Thymus (tissue), 11 donors: Measurements from ENCODE around the gene FILIP1. TPM values are rescaled to one million over a fixed set of nuclear protein-coding genes. Genes with fewer than 3 reads are reported as not detected.

Experiments
- DNase-seq, 9 donors: peaks; one replicate each; pipeline ENCODE4 v3.0.0-alpha.2; 2013; ENCODE audit warnings: low spot score in 9 of 9, low read depth in 6 of 9, missing footprints in 1 of 9
- H3K27ac ChIP-seq, 2 donors: one replicate each; pipeline ENCODE4 v1.5.1; 2013; ENCODE audit warnings: control low read depth in 1 of 2, low read depth in 1 of 2, low read length in 1 of 2, mild to moderate bottlenecking in 1 of 2, moderate library complexity in 1 of 2
- H3K27me3 ChIP-seq, 2 donors: one replicate each; pipeline ENCODE4 v1.5.1; 2013; ENCODE audit warnings: low read length in 1 of 2; ENCODE audit not compliant: control insufficient read depth in 2 of 2, insufficient read depth in 1 of 2
- H3K36me3 ChIP-seq, 2 donors: one replicate each; pipeline ENCODE4 v1.5.1; 2013; ENCODE audit warnings: low read length in 1 of 2, mild to moderate bottlenecking in 1 of 2, moderate library complexity in 1 of 2; ENCODE audit not compliant: control insufficient read depth in 2 of 2, insufficient read depth in 2 of 2
- H3K4me1 ChIP-seq, 2 donors: one replicate each; pipeline ENCODE4 v1.5.1; 2013; ENCODE audit warnings: low read length in 2 of 2; ENCODE audit not compliant: control insufficient read depth in 2 of 2, insufficient read depth in 2 of 2
- H3K4me3 ChIP-seq, 2 donors: one replicate each; pipeline ENCODE4 v1.5.1; 2013; ENCODE audit warnings: low read length in 2 of 2, control low read depth in 1 of 2, mild to moderate bottlenecking in 1 of 2
- H3K9me3 ChIP-seq, 2 donors: one replicate each; pipeline ENCODE4 v1.5.1; 2013; ENCODE audit warnings: low read length in 1 of 2, mild to moderate bottlenecking in 1 of 2; ENCODE audit not compliant: control insufficient read depth in 2 of 2, insufficient read depth in 1 of 2
- WGBS: extraction: QIAGEN DNeasy Blood & Tissue Kit; methylation state at CpG from one replicate; pipeline ENCODE4 v1.1.7; 2013; 5-methylcytosine and 5-hydroxymethylcytosine counted together
- polyA plus RNA-seq: library from polyadenylated mRNA; stranded (reverse); fragments of 200-250 nt; gene quantifications from one replicate; pipeline ENCODE4 v1.2.3, GENCODE V29; 2013
- total RNA-seq: library from RNA; stranded (reverse); fragments of 120-200 nt; gene quantifications from one replicate; pipeline ENCODE4 v1.2.4, GENCODE V29; 2013
- donor health status: healthy.

The FILIP1 gene
- total and polyA plus RNA-seq, 2 donors = 1.8 to 1.9 TPM

GRCh38 chr6:75499640-75500039 is 6.0 kb upstream of the FILIP1 start:
- no peaks in the 10 kb centered on the region for H3K4me1 ChIP-seq
- 94% methylated on average over 4 of the region's 4 CpGs for WGBS
- no peak overlapping the region for H3K4me3 ChIP-seq
- H3K36me3 ChIP-seq = no peaks in the 10 kb centered on the region
- H3K27me3 ChIP-seq = peaks cover 0 to 2% of the 10 kb centered on the region in 2 donors
- no peak overlapping the region for H3K27ac ChIP-seq
- DNase-seq = no peak
- no peaks in the 10 kb centered on the region for H3K9me3 ChIP-seq

DNA sequence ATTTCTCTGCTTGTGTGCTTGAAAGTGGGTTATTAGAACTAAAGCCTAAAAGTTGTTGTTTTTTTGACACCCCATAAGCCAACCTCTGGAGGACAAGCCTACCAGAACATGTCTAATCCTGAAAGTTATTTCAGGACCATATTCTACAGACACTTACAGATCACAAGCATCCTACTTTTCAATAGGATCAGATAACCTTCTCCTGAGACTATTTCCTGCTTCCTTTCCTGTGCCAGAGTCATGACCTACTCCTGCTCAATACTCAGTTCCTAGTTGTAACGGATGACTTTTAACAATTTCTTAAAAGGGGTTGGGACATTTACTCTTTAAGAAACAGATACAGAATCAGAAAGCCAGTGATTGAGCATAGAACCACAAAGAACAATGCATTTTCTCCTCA is 5.3 kb upstream of the FILIP1 start:
- no peak overlapping the region for H3K27ac ChIP-seq
- no peaks in the 10 kb centered on the region for H3K9me3 ChIP-seq
- H3K27me3 ChIP-seq = peaks cover 0 to 2% of the 10 kb centered on the region in 2 donors
- WGBS = 95% methylated on average over 1 of the region's 1 CpG
- no peaks in the 10 kb centered on the region for H3K36me3 ChIP-seq
- no peak for DNase-seq
- H3K4me1 ChIP-seq = no peaks in the 10 kb centered on the region
- H3K4me3 ChIP-seq = no peak overlapping the region

DNA sequence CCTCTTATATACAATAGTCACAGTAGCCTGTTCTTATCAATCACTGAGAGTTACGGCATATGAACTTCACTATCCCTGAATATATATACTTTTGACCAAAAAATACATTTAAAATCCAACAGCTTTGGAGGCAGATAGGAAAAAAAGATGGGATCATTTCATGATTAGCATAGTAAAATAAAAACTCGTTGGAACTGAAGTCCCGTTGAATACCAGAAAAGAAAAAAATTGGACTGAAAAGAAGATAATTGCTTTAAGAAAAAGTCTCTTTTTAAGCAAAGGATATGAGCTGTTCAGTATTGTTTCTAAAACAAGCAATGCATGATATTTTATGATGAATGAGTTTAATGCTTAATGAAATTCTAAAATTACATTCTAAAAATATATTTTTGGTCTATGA is 4.4 kb upstream of the FILIP1 start:
- Histone ChIP-seq H3K4me1 (no peaks in the 10 kb centered on the region), H3K27me3 (peaks cover 0 to 9% of the 10 kb centered on the region in 2 donors), H3K36me3 (no peaks in the 10 kb centered on the region), H3K4me3 (no peak overlapping the region), H3K9me3 (no peaks in the 10 kb centered on the region), H3K27ac (no peak overlapping the region)
- DNase-seq = no peak
- WGBS = 95% methylated on average over 3 of the region's 3 CpGs

GRCh38 chr6:75495011-75495410 is 1.4 kb upstream of the FILIP1 start:
- H3K9me3 ChIP-seq = no peaks in the 10 kb centered on the region
- H3K27me3 ChIP-seq = peaks cover 0 to 9% of the 10 kb centered on the region in 2 donors
- no peaks in the 10 kb centered on the region for H3K4me1 ChIP-seq
- H3K4me3 ChIP-seq = no peak overlapping the region
- WGBS = 86% methylated on average over 1 of the region's 1 CpG
- no peak for DNase-seq
- H3K27ac ChIP-seq = no peak overlapping the region
- no peaks in the 10 kb centered on the region for H3K36me3 ChIP-seq

DNA sequence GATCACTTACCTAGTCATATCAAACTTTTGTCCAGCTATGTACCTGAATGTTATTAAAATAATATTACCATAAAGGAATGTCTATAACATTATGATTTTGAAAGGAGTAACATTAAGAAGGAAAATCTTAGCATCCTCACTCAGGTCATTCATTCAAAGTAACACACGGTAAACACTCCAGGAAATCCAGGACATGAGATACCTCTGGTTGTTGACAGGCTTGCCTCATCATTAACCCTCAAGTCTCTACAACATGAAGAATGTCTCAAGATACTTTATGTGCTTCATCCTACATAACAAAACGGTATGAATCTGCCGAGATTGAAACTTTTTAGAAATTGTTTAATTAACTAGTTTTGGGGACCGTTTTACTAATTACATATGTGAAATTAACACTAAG is 690 bp upstream of the FILIP1 start:
- H3K4me3 ChIP-seq = no peak overlapping the region
- no peak overlapping the region for H3K27ac ChIP-seq
- no peaks in the 10 kb centered on the region for H3K9me3 ChIP-seq
- no peaks in the 10 kb centered on the region for H3K36me3 ChIP-seq
- H3K27me3 ChIP-seq = peaks cover 0 to 9% of the 10 kb centered on the region in 2 donors
- 88% methylated on average over 4 of the region's 4 CpGs for WGBS
- DNase-seq = no peak
- no peaks in the 10 kb centered on the region for H3K4me1 ChIP-seq

- DNase-seq = no peak
- peak overlapping the region in 1 of 2 donors; percentile 39 for H3K27ac ChIP-seq
- whole genome bisulfite sequencing = 91% methylated on average over 3 of the region's 3 CpGs
- peaks cover 0 to 9% of the 10 kb centered on the region in 2 donors for H3K27me3 ChIP-seq
- H3K4me3 ChIP-seq = no peak overlapping the region
- H3K9me3 ChIP-seq = no peaks in the 10 kb centered on the region
- H3K4me1 ChIP-seq = no peaks in the 10 kb centered on the region
- H3K36me3 ChIP-seq = no peaks in the 10 kb centered on the region
These were observed 1.0 kb downstream of the FILIP1 start for GRCh38 chr6:75492386-75493153.

- 71% methylated on average over 1 of the region's 1 CpG for WGBS
- Histone ChIP-seq H3K9me3 (no peaks in the 10 kb centered on the region), H3K4me1 (peaks cover 0 to 2% of the 10 kb centered on the region in 2 donors), H3K4me3 (no peak overlapping the region), H3K27me3 (peaks cover 0 to 9% of the 10 kb centered on the region in 2 donors), H3K27ac (no peak overlapping the region), H3K36me3 (no peaks in the 10 kb centered on the region)
- no peak for DNase-seq
These were observed 2.3 kb downstream of the FILIP1 start for GRCh38 chr6:75491291-75491690.

- no peaks in the 10 kb centered on the region for H3K36me3 ChIP-seq
- DNase-seq = no peak
- H3K4me1 ChIP-seq = peaks cover 0 to 2% of the 10 kb centered on the region in 2 donors
- WGBS = 96% methylated on average over 3 of the region's 3 CpGs
- no peak overlapping the region for H3K27ac ChIP-seq
- H3K4me3 ChIP-seq = no peak overlapping the region
- H3K27me3 ChIP-seq = peaks cover 0 to 9% of the 10 kb centered on the region in 2 donors
- no peaks in the 10 kb centered on the region for H3K9me3 ChIP-seq
These were observed 2.9 kb downstream of the FILIP1 start for GRCh38 chr6:75490706-75491105.

DNA sequence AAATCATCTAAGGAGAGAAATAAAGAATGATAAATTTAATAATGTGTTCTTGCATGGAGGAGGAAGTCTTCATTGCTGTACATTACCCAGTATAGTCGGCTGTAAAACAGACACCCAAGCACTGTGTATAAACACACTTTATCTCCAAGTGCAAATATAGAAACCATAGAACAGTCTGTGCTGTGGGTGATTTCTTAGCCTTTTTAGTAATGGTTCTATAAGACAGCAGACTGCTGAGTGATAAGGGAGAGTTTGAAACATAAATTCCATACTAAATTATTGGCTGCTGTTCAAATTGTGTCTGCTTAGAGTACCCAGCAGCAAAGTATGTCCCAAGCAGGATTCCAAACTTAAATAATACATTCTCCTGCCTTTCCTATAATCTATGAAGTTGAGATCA is 4.6 kb downstream of the FILIP1 start:
- DNase-seq = no peak
- H3K4me1 ChIP-seq = peaks cover 0 to 2% of the 10 kb centered on the region in 2 donors
- WGBS = 74% methylated on average over 1 of the region's 1 CpG
- no peak overlapping the region for H3K4me3 ChIP-seq
- H3K36me3 ChIP-seq = no peaks in the 10 kb centered on the region
- H3K27me3 ChIP-seq = peaks cover 0 to 6% of the 10 kb centered on the region in 2 donors
- no peak overlapping the region for H3K27ac ChIP-seq
- no peaks in the 10 kb centered on the region for H3K9me3 ChIP-seq
